IMR-90 (cell line): Measurements from ENCODE around the gene UGGT2. TPM values are rescaled to one million over a fixed set of nuclear protein-coding genes. Genes with fewer than 3 reads are reported as not detected.

Experiments
- ATAC-seq: fragments of 200-7000 bp; cut with Tn5 transposase; 2 replicates; pipeline ENCODE4 v1.9.1; 2020; ENCODE audit warnings: low read depth, mild to moderate bottlenecking, moderate library complexity
- BruUV-seq: library from RNA; stranded (reverse); fragments of 400-500 nt; replicated peaks from 2 replicates; lab custom pipeline; 2021; lab: Mats Ljungman, UMichigan
- CTCF ChIA-PET: fragments of 300-600 bp; formaldehyde crosslinking; extraction: SDS; loops from one replicate; lab custom pipeline; 2021; ENCODE audit warnings: antibody characterized with exemption; lab: Yijun Ruan, JAX
- POLR2A ChIA-PET: fragments of 300-600 bp; sonication (Branson Sonifier 250); formaldehyde crosslinking; loops from one replicate; lab custom pipeline; 2022; ENCODE audit warnings: antibody characterized with exemption; ENCODE audit not compliant: unreplicated experiment; lab: Charles Lee
- DNase-seq: peaks from one replicate; pipeline ENCODE4 v3.0.0; 2013
- H2AFZ ChIP-seq: replicated peaks from 2 replicates; pipeline ENCODE3; 2013; ENCODE audit warnings: low read length, mild to moderate bottlenecking; ENCODE audit not compliant: poor library complexity
- H2AK5ac ChIP-seq: 2 replicates; pipeline ENCODE4 v1.6.1; 2013; ENCODE audit warnings: low read depth, low read length, inconsistent platforms
- H2AK9ac ChIP-seq: replicated peaks from 2 replicates; pipeline ENCODE3; 2013; ENCODE audit warnings: mild to moderate bottlenecking, low read depth, low read length, moderate library complexity; ENCODE audit not compliant: poor library complexity
- H2BK120ac ChIP-seq: 2 replicates; pipeline ENCODE4 v1.6.1; 2013; ENCODE audit warnings: low read depth, low read length, inconsistent platforms
- H2BK15ac ChIP-seq: 3 replicates; pipeline ENCODE4 v1.6.1; 2013; ENCODE audit warnings: low read depth, low read length, inconsistent platforms
- H2BK20ac ChIP-seq: 2 replicates; pipeline ENCODE4 v1.6.1; 2013; ENCODE audit warnings: low read depth, mild to moderate bottlenecking, inconsistent platforms, low read length, moderate library complexity
- H2BK5ac ChIP-seq: 2 replicates; pipeline ENCODE4 v1.6.1; 2013; ENCODE audit warnings: mild to moderate bottlenecking, low read depth, low read length, inconsistent platforms; ENCODE audit not compliant: poor library complexity, severe bottlenecking
- H3K14ac ChIP-seq: replicated peaks from 2 replicates; pipeline ENCODE4 v1.6.1; 2013; ENCODE audit warnings: low read depth, low read length, inconsistent platforms
- H3K18ac ChIP-seq: 2 replicates; pipeline ENCODE4 v1.6.1; 2013; ENCODE audit warnings: low read depth, low read length, control low read depth
- H3K23ac ChIP-seq: 2 replicates; pipeline ENCODE4 v1.6.1; 2013; ENCODE audit warnings: low read depth, low read length, inconsistent platforms
- H3K27ac ChIP-seq: 2 replicates; pipeline ENCODE4 v1.5.1; 2013; ENCODE audit warnings: mild to moderate bottlenecking, control low read depth, low read length; ENCODE audit not compliant: insufficient read depth
- H3K27me3 ChIP-seq: 2 replicates; pipeline ENCODE4 v1.6.1; 2013; ENCODE audit warnings: low read length; ENCODE audit not compliant: control insufficient read depth, insufficient read depth
- H3K36me3 ChIP-seq: 2 replicates; pipeline ENCODE4 v1.6.1; 2013; ENCODE audit warnings: low read length, mixed read lengths; ENCODE audit not compliant: control insufficient read depth, insufficient read depth
- H3K4ac ChIP-seq: 2 replicates; pipeline ENCODE4 v1.6.1; 2013; ENCODE audit warnings: low read depth, low read length, inconsistent platforms
- H3K4me1 ChIP-seq: 2 replicates; pipeline ENCODE4 v1.6.1; 2013; ENCODE audit warnings: low read length, mixed read lengths; ENCODE audit not compliant: control insufficient read depth, insufficient read depth
- H3K4me2 ChIP-seq: 2 replicates; pipeline ENCODE4 v1.6.1; 2013; ENCODE audit warnings: low read depth, mild to moderate bottlenecking, control low read depth, low read length, moderate library complexity
- H3K4me3 ChIP-seq: 2 replicates; pipeline ENCODE4 v1.5.1; 2013; ENCODE audit warnings: low read depth, mild to moderate bottlenecking, control low read depth, low read length, moderate library complexity; ENCODE audit not compliant: insufficient read depth
- H3K56ac ChIP-seq: 2 replicates; pipeline ENCODE4 v1.6.1; 2013; ENCODE audit warnings: low read length, inconsistent platforms; ENCODE audit not compliant: insufficient read depth; ENCODE audit errors: extremely low read depth
- H3K79me1 ChIP-seq, 2 experiments: 2 replicates each; pipeline ENCODE4 v1.6.1; 2013; ENCODE audit warnings: low read length in 2 of 2, inconsistent platforms in 1 of 2, low read depth in 1 of 2
- H3K9ac ChIP-seq: 2 replicates; pipeline ENCODE4 v1.6.1; 2013; ENCODE audit warnings: low read depth, low read length, control low read depth
- H3K9me1 ChIP-seq: 2 replicates; pipeline ENCODE4 v1.6.1; 2013; ENCODE audit warnings: low read length, inconsistent platforms; ENCODE audit not compliant: insufficient read depth
- H3K9me3 ChIP-seq: 2 replicates; pipeline ENCODE4 v1.6.1; 2013; ENCODE audit warnings: low read length; ENCODE audit not compliant: control insufficient read depth, insufficient read depth
- H4K20me1 ChIP-seq: 2 replicates; pipeline ENCODE4 v1.6.1; 2013; ENCODE audit warnings: low read length, inconsistent platforms; ENCODE audit not compliant: insufficient read depth
- H4K5ac ChIP-seq: 2 replicates; pipeline ENCODE4 v1.6.1; 2013; ENCODE audit warnings: mild to moderate bottlenecking, low read depth, low read length, control low read depth
- H4K8ac ChIP-seq, 2 experiments: 2 replicates each; pipeline ENCODE4 v1.6.1; 2013; ENCODE audit warnings: low read depth in 2 of 2, low read length in 2 of 2, control low read depth in 1 of 2, inconsistent platforms in 1 of 2
- H4K91ac ChIP-seq: 2 replicates; pipeline ENCODE4 v1.6.1; 2013; ENCODE audit warnings: low read depth, low read length, inconsistent platforms; ENCODE audit not compliant: insufficient read depth
- MAFK ChIP-seq: IDR thresholded peaks from 2 replicates; pipeline ENCODE4 v1.6.1; 2012; ENCODE audit warnings: low read depth, low read length, improper control_type of control experiment
- NFE2L2 ChIP-seq: fragments of 150-350 bp; IDR thresholded peaks from 2 replicates; pipeline ENCODE4 v1.6.1; 2016; ENCODE audit warnings: low read depth, mild to moderate bottlenecking, low read length
- WGBS, 2 experiments: methylation state at CpG; one replicate each; pipeline versions ENCODE4 v1.1.5 to v1.1.7; 2013; ENCODE audit warnings: missing lambda C conversion rate in 2 of 2; ENCODE audit not compliant: insufficient read length in 1 of 2; ENCODE audit errors: extremely low coverage in 2 of 2; 5-methylcytosine and 5-hydroxymethylcytosine counted together
- dilution Hi-C: fragments of 300-500 bp; cut with HindIII; formaldehyde crosslinking; loops from one replicate; pipeline ENCODE4 v1.14.3; 2018; ENCODE audit warnings: low sequenced_read_pairs; ENCODE audit not compliant: unreplicated experiment
- in situ Hi-C: fragments of 300-500 bp; cut with MboI; formaldehyde crosslinking; loops from 3 replicates; pipeline ENCODE4 v1.14.3; 2019; ENCODE audit warnings: low sequenced_read_pairs, inconsistent platforms, mixed read lengths
- intact Hi-C: fragments of 100-400 bp; cut with micrococcal nuclease; formaldehyde crosslinking; loops from 2 replicates; pipeline ENCODE4 v1.10.0; 2022
- polyA plus RNA-seq, 3 experiments: library from polyadenylated mRNA; depleted of rRNA; stranded (reverse); fragments of >200 nt; gene quantifications; 2 replicates each; pipeline ENCODE4 v1.2.3, GENCODE V29; 2012; ENCODE audit warnings: low replicate concordance in 1 of 3
- total RNA-seq: library from RNA; depleted of rRNA; stranded (reverse); fragments of >200 nt; gene quantifications from 2 replicates; pipeline ENCODE4 v1.2.3, GENCODE V29; 2012

The UGGT2 gene
- total and polyA plus RNA-seq, 2 of the 4 experiments (the other 2 are of a cell fraction), result 21.4 to 40.1 TPM

DNA sequence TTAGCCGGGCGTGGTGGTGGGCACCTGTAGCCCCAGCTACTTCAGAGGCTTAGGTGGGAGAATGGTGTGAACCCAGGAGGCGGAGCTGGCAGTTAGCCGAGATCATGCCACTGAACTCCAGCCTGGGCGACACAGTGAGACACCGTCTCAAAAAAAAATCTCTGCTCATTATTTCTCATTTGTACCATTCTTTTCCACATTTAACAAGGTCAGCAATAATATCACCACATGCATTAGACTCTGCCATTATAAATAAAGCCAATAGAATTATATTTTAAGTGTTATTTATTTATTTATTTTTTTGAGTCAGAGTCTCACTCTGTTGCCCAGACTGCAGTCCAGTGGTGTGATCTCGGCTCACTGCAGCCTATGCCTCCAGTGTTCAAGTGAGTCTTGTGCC is 24.2 kb downstream of the UGGT2 start:
- peaks cover 5 to 24% of the 10 kb centered on the region in 2 experiments; a peak in 3 of 4 replicates for H3K79me1 ChIP-seq
- no peak overlapping the region for H2BK120ac ChIP-seq
- ChIA-PET CTCF (no interaction called here), POLR2A (no interaction called here)
- no peak overlapping the region for H4K91ac ChIP-seq
- H4K20me1 ChIP-seq, result peaks cover 12% of the 10 kb centered on the region
- TF ChIP-seq MAFK, result peak; percentile 27; the same call in 1 of the 2 replicates
- no peak for TF ChIP-seq NFE2L2
- no peak overlapping the region for H2BK20ac ChIP-seq
- no peak overlapping the region for H3K56ac ChIP-seq
- no peak overlapping the region for H3K27ac ChIP-seq
- H3K9me3 ChIP-seq, result no peaks in the 10 kb centered on the region; the same call in 1 of the 2 replicates
- H2BK5ac ChIP-seq, result no peak overlapping the region
- H3K36me3 ChIP-seq, result peaks cover 7% of the 10 kb centered on the region
- ATAC-seq (no peak), DNase-seq (no peak)
- no peaks in the 10 kb centered on the region for H3K27me3 ChIP-seq
- dilution Hi-C loops, result no loop called here
- intact Hi-C loops, result no loop called here
- no peak overlapping the region for H3K23ac ChIP-seq
- 100% methylated on average over 2 of the region's 7 CpGs; no CpG with 5 or more reads in 1 of the 2 experiments for WGBS, 2 experiments
- H3K4me1 ChIP-seq, result no peaks in the 10 kb centered on the region
- H3K4ac ChIP-seq, result no peak overlapping the region
- in situ Hi-C loops, result loop anchor here (25.0 kb wide), 1 partner anchor 783 kb away; no protein-coding TSS in a partner anchor
- no peak overlapping the region for H2AK9ac ChIP-seq
- no peak overlapping the region for H3K9ac ChIP-seq
- no peak overlapping the region for H3K4me2 ChIP-seq
- H2AFZ ChIP-seq, result no peak overlapping the region
- H4K8ac ChIP-seq, result no peak overlapping the region
- no peak overlapping the region for H3K14ac ChIP-seq
- H2AK5ac ChIP-seq, result no peak overlapping the region
- H3K18ac ChIP-seq, result no peak overlapping the region
- no peak overlapping the region for H2BK15ac ChIP-seq
- no peaks in the 10 kb centered on the region for H3K9me1 ChIP-seq
- BruUV-seq, result no TSS peak
- H4K5ac ChIP-seq, result no peak overlapping the region
- no peak overlapping the region for H3K4me3 ChIP-seq
